ENCODE measurements around the gene MMEL1.

MMEL1 gene

DNA sequence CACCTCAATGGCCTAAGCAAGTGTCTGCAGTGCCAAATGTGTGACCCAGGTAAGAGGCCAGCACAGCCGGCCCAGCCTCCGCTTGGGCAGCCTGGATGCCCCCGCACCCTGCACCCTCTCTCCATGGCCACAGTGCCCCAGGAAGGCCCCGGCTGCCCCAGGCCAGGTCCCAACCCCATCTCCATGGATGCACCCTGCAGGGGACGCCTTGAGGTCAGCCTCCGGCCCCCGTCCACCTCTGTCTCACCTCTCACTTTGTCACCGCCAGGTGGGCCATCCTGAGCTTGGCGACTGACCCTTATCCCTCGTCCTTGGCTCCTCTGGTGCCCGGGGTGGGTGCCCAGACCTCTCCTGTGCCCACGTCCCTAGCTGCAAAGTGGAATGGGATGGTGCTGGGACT is 74.4 kb downstream of the MMEL1 start:
- DNase-seq = no peak
- peaks cover 14% of the 10 kb centered on the region for H3K27me3 Mint-ChIP-seq (ENCODE audit: low read depth, poor library complexity)
- H3K4me3 Mint-ChIP-seq = no peak overlapping the region
- H3K9me3 Mint-ChIP-seq = no peaks in the 10 kb centered on the region
- H3K4me1 Mint-ChIP-seq = peaks cover 28% of the 10 kb centered on the region
- no peak for TF ChIP-seq CTCF (IDR thresholded peaks at IDR 0.05)
- H3K36me3 Mint-ChIP-seq (ENCODE audit: low read depth) = no peaks in the 10 kb centered on the region
- H3K27ac Mint-ChIP-seq = no peak overlapping the region

DNA sequence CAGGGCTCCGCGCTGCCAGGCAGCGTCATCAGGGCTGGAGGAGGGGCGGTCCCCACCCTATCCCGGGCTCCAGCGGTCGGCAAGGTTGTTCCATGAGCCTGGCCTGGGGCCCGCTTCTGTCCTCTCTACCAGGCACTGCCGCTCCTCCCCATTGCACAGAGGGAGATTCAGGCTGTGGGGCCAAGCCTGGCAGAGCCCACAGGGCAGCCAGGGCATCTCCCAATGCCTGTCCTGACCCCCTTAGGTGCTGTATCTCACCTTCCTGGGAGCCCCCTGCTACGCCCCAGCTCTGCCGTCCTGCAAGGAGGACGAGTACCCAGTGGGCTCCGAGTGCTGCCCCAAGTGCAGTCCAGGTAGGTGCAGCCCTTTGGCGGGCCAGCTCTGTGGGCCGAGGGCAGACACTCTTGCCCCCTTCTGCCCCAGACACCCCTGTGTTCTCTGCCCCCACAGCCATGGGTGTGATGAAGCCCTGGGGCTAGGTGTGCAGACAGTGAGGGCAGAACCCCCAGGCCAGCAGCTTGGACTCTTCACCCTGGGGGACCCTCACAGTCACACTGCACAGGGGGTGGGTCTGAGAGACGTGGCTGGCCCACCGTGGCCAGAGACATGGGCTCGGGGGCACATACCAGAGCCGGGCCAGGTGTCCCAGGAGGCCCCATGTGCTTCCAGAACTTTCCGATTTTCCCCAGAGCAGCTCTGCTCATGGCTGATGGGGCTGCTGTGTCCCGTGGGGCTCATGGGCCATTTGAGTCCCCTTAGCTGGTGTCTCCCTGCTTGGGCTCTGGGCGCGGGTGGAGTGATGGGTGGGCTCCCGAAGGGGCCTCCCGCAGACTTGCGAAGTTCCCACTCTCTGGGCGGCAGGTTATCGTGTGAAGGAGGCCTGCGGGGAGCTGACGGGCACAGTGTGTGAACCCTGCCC is 75.1 kb downstream of the MMEL1 start:
- H3K27ac Mint-ChIP-seq = no peak overlapping the region
- no peak for DNase-seq
- peaks cover 22% of the 10 kb centered on the region for H3K4me1 Mint-ChIP-seq

DNA sequence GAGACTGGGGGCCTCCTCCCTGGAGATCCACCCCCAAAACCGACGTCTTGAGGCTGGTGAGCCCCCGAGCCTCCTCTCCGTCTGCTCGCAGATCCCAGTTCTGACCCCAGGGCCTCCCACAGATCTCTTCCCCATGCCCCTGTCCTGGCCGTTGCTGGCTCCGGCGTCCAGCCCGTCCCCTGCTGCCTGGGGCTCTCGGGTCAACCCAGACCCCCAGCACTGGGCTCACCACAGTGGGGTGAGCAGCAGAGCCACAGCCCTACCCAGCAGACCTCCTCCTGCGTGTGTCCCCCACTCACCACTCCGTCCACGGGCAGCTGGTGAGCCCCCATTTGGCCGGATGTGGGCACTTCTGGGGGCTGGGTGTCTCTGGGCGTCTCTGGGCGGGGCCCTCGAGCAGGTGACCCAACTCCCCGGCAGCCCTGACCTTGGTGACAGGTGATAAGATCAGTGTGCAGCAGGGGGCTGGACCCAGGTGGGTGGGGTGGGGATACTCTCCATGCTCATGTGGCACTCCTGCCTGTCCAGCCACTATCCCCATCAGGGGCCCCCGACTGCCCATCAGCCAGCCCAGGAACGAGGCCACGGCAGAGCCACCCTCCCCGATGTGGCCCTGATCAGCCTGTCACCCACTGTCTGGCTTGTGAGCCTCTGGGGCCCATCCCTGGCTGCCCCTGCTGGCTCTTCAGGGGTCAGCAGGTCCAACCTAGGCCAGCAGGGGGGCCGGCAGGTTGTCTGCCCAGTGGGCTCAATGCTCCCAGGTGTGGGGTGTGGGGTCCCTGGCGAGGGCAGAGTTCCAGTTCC is 75.9 kb downstream of the MMEL1 start:
- Mint-ChIP-seq H3K36me3 (ENCODE audit: low read depth) (no peaks in the 10 kb centered on the region), H3K4me1 (peaks cover 21% of the 10 kb centered on the region), H3K27ac (no peak overlapping the region), H3K9me3 (no peaks in the 10 kb centered on the region), H3K4me3 (no peak overlapping the region), H3K27me3 (ENCODE audit: low read depth, poor library complexity) (peaks cover 14% of the 10 kb centered on the region)
- TF ChIP-seq CTCF (IDR thresholded peaks at IDR 0.05) = no peak
- no peak for DNase-seq

More for the DNA sequence above, 75.1 kb downstream of the MMEL1 start:
- TF ChIP-seq CTCF (IDR thresholded peaks at IDR 0.05) = no peak
- H3K4me3 Mint-ChIP-seq = no peak overlapping the region
- H3K27me3 Mint-ChIP-seq (ENCODE audit: low read depth, poor library complexity) = peaks cover 14% of the 10 kb centered on the region
- H3K9me3 Mint-ChIP-seq = no peaks in the 10 kb centered on the region
- H3K36me3 Mint-ChIP-seq (ENCODE audit: low read depth) = no peaks in the 10 kb centered on the region

DNA sequence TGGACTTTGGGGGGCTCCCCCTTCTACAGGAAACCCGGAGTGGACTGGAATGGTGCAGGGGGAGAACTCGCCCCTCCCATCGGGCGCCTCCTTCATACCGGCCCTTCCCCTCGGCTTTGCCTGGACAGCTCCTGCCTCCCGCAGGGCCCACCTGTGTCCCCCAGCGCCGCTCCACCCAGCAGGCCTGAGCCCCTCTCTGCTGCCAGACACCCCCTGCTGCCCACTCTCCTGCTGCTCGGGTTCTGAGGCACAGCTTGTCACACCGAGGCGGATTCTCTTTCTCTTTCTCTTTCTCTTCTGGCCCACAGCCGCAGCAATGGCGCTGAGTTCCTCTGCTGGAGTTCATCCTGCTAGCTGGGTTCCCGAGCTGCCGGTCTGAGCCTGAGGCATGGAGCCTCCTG is 76.5 kb downstream of the MMEL1 start, which contains the start of gene TNFRSF14:
TNFRSF14 (plus strand) TSS at position 95 of the 401 bp plus-strand sequence; CDS start at position 389, 294 bp downstream.
- Mint-ChIP-seq H3K9me3 (no peaks in the 10 kb centered on the region), H3K4me1 (peaks cover 24% of the 10 kb centered on the region), H3K4me3 (no peak within 1 kb of the TSS), H3K27ac (no peak within 1 kb of the TSS), H3K27me3 (ENCODE audit: low read depth, poor library complexity) (peaks cover 10% of the 10 kb centered on the region), H3K36me3 (ENCODE audit: low read depth) (no peaks in the 10 kb centered on the region)
- no peak for TF ChIP-seq CTCF (IDR thresholded peaks at IDR 0.05)
- DNase-seq = no peak

DNA sequence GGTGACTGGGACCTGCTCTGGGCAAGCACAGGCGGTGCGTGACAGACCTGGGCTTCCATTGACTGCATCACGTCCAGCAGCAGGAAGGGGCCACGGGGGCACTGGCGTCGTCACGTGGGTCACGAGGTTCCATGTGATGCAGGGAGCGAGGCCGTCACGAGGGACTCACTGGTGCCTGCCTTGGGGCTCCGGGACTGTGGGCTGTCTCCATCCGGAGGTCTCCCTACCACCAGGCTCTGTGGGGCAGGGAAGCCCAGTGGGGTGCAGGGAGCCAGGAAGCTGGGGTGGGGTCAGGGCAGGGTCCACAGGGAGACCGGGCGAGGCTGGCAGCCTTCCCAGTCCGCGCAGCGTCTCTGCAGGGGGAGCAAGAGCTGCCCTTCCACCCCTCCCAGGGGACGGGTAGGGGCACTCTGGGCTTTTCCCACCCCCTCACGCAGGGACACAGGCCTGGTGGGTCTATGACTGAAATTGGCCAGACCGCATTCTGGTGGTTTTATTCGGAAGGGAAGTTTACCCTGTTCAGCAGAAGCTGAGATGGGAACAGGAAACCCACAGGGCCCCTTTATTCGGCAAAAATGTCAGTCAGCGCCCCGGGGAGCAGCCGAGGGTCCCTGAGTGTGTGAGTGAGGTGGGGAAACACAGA is 77.1 kb downstream of the MMEL1 start:
- H3K4me1 Mint-ChIP-seq = peaks cover 29% of the 10 kb centered on the region
- H3K27ac Mint-ChIP-seq = no peak overlapping the region

More for the DNA sequence above, 77.1 kb downstream of the MMEL1 start:
- Mint-ChIP-seq H3K27me3 (ENCODE audit: low read depth, poor library complexity) (peaks cover 10% of the 10 kb centered on the region), H3K4me3 (no peak overlapping the region), H3K9me3 (no peaks in the 10 kb centered on the region), H3K36me3 (ENCODE audit: low read depth) (no peaks in the 10 kb centered on the region)
- TF ChIP-seq CTCF (IDR thresholded peaks at IDR 0.05) = no peak
- no peak for DNase-seq

Data from nephron progenitor cell (in vitro differentiated cells).